AG09309 (cell line): ENCODE results near the gene YIF1B.

Source experiments
- DNase-seq: peaks from one replicate; pipeline ENCODE4 v3.0.0-alpha.2; 2010; ENCODE audit warnings: low read depth
- H3K4me3 ChIP-seq: 2 replicates; pipeline ENCODE4 v1.5.1; 2011; ENCODE audit warnings: mild to moderate bottlenecking, low read depth, low read length, moderate library complexity; ENCODE audit not compliant: control insufficient read depth
- CTCF ChIP-seq: IDR thresholded peaks from 2 replicates; pipeline ENCODE4 v1.5.1; 2011; ENCODE audit warnings: mild to moderate bottlenecking, low read depth, low read length, inconsistent platforms; ENCODE audit not compliant: insufficient read depth, control insufficient read depth; ENCODE audit errors: missing control alignments

Gene YIF1B

DNA sequence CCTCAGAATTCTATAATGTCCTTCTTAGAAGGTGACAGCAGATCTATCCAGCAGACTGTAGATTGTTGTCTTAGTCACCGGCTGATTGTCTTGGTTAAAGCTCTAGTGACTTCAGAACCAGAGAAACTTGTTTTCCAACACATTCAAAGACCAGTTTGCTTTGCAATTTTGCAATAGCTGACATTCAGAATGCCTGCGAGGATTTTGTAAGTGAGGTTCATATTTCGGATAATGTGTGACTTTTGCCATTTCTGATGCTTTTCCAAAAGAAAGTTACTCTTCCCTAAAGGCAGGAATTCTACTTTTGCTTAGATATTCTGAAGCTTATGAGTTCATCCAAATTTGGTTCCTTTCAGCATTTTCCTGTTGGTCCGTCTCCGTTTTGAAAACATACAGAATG, 38.2 kb downstream of the YIF1B start:
- no peak for TF ChIP-seq CTCF
- H3K4me3 ChIP-seq: no peak overlapping the region
- DNase-seq: no peak

GRCh38 chr19:38276942-38277517, 38.7 kb downstream of the YIF1B start:
- no peak overlapping the region for H3K4me3 ChIP-seq
- no peak for TF ChIP-seq CTCF
- no peak for DNase-seq

DNA sequence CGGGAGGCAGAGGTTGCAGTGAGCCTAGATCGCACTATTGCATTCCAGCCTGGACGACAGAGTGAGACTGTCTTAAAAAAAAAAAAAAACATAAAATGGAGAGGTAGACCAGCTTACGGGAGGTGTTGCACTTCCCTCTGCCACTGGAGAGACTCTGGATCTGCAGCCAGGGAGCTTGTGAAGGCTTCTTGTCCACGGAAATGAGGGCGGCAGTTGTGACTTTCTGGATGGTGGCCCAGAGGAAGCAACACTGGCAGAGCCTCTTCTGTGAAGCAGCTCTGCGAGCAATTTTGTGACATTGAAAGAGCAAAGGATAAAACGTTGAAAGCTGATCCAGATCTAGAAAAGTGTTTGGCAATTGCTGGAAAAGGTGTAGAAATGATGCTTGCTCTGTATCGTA, 41.0 kb downstream of the YIF1B start:
- no peak overlapping the region for H3K4me3 ChIP-seq
- TF ChIP-seq CTCF: no peak
- DNase-seq: no peak

DNA sequence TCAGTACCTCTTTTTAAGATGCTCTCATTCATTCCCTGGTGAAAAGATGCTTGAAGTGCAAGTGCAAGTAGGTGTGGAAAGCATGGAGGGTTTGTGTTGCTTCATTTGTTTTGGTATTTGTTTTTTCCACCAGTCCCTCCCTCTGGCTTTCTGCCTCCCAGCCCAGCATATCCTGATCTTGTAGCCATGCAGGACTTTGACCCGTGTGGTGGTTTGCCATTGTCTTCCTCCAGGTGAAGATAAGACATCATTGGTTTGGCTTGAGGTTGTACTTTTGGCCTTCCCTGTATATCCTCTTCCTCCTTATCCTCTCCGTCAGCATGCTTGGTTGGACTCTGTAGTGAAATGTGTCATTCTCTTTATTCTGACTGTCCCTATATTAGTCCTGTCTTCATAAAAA, 42.2 kb downstream of the YIF1B start:
- H3K4me3 ChIP-seq: no peak overlapping the region
- no peak for DNase-seq
- TF ChIP-seq CTCF: no peak

DNA sequence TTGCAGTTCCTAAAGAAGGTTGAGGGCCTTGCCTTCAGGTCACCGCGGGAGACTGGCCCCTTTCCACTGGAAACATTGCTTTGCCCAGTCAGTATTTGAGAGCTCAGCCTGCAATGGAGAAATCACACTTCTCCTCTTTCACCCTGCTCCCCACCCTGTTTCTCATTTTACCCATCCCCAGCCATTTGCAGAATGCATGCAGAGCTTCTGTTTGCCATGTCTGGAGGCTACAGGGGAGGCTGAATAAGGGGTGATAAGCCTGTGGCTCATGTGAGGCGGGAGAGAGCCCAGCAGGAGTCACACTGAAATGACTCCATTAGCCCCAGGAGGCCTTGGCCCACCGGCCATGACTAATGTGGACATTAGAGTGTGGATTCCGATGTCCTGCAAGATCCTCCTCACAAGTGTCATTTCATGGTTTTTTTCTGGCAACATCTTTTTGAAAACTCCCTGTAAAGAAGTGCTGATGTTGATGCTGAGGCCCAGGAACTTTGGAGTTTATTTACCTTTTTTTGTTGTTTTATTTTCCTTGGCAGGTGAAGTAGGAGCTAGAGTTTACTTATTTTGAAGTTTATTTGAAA, 45.1 kb downstream of the YIF1B start:
- no peak for DNase-seq
- no peak for TF ChIP-seq CTCF
- H3K4me3 ChIP-seq: no peak overlapping the region

DNA sequence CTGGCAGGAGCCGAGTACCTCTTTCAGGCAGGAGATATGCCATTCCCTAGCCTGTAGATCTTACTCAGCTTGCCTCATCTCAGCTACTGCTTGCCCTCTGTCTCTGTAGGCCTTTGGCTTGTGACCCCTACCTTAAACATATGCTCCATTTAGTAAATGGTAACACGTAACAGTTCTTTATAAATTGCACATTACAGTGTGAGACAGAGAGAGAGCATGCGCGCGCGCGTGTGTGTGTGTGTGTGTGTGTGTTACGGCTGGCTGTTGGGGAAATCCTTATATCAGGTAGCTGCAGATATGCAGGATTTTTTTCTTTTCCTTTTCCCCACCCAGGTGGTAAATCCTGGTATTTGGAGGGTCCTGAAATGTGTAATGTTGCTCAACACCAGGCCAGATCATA, 47.2 kb downstream of the YIF1B start:
- no peak for TF ChIP-seq CTCF
- no peak for DNase-seq
- H3K4me3 ChIP-seq: no peak overlapping the region
